MM.1S (cell line): ENCODE results near the gene IL9R.

Experiments
- DNase-seq: peaks from one replicate; pipeline ENCODE4 v3.0.0-alpha.2; 2015
- H2AFZ ChIP-seq: fragments of 300-600 bp; sonication (generic); 2 replicates; pipeline ENCODE4 v1.6.0; 2016; ENCODE audit warnings: antibody characterized with exemption, low read length
- H3F3A ChIP-seq: fragments of 300-600 bp; sonication (generic); 2 replicates; pipeline ENCODE4 v1.6.1; 2016; ENCODE audit warnings: mild to moderate bottlenecking, antibody characterized with exemption, low read length, moderate library complexity, mixed read lengths; ENCODE audit not compliant: insufficient read depth
- H3K27ac ChIP-seq: fragments of 300-600 bp; sonication (generic); 2 replicates; pipeline ENCODE4 v1.5.1; 2016; ENCODE audit warnings: mild to moderate bottlenecking, low read length
- H3K27me3 ChIP-seq: fragments of 300-600 bp; sonication (generic); replicated peaks from 2 replicates; pipeline ENCODE4 v1.6.0; 2016; ENCODE audit warnings: low read length; ENCODE audit not compliant: insufficient read depth
- H3K36me3 ChIP-seq: fragments of 300-600 bp; sonication (generic); replicated peaks from 2 replicates; pipeline ENCODE4 v1.6.1; 2016; ENCODE audit warnings: mild to moderate bottlenecking, low read length, mixed read lengths; ENCODE audit not compliant: insufficient read depth
- H3K4me1 ChIP-seq: fragments of 300-600 bp; sonication (generic); 2 replicates; pipeline ENCODE4 v1.6.1; 2016; ENCODE audit warnings: low read length, mixed read lengths
- H3K4me2 ChIP-seq: fragments of 300-600 bp; sonication (generic); 2 replicates; pipeline ENCODE4 v1.6.0; 2016; ENCODE audit warnings: low read depth, low read length
- H3K4me3 ChIP-seq: fragments of 300-600 bp; sonication (generic); 2 replicates; pipeline ENCODE4 v1.5.1; 2016; ENCODE audit warnings: low read length, mixed read lengths
- H3K79me2 ChIP-seq: fragments of 300-600 bp; sonication (generic); 2 replicates; pipeline ENCODE4 v1.6.1; 2016; ENCODE audit warnings: mixed run types, low read length, mixed read lengths
- H3K9ac ChIP-seq: fragments of 300-600 bp; sonication (generic); 2 replicates; pipeline ENCODE4 v1.6.1; 2016; ENCODE audit warnings: low read length, mixed read lengths
- H3K9me2 ChIP-seq: fragments of 300-600 bp; sonication (generic); replicated peaks from 2 replicates; pipeline ENCODE4 v1.6.1; 2016; ENCODE audit warnings: mild to moderate bottlenecking, low read length, mixed read lengths; ENCODE audit not compliant: insufficient read depth
- H3K9me3 ChIP-seq: fragments of 300-600 bp; sonication (generic); replicated peaks from 2 replicates; pipeline ENCODE4 v1.6.1; 2016; ENCODE audit warnings: mild to moderate bottlenecking, low read length, mixed read lengths; ENCODE audit not compliant: insufficient read depth
- H4K20me1 ChIP-seq: fragments of 300-600 bp; sonication (generic); 2 replicates; pipeline ENCODE4 v1.6.1; 2016; ENCODE audit warnings: mild to moderate bottlenecking, low read length, moderate library complexity, mixed read lengths; ENCODE audit not compliant: insufficient read depth
- CTCF ChIP-seq: fragments of 300-600 bp; sonication (generic); IDR thresholded peaks from 2 replicates; pipeline ENCODE4 v1.5.1; 2016; ENCODE audit warnings: antibody characterized with exemption, low read length, mixed read lengths
- EZH2 ChIP-seq: fragments of 300-600 bp; sonication (generic); optimal IDR thresholded peaks from 2 replicates; pipeline ENCODE3; 2017; ENCODE audit warnings: low read depth, mild to moderate bottlenecking, antibody characterized with exemption, low read length, mixed read lengths
- EZH2phosphoT487 ChIP-seq: fragments of 300-600 bp; sonication (generic); IDR thresholded peaks from 2 replicates; pipeline ENCODE4 v1.6.1; 2018; ENCODE audit warnings: antibody characterized with exemption, low read length

Gene IL9R

GRCh38 chrX:156002507-156002906, 5.0 kb downstream of the IL9R start:
- Histone ChIP-seq H3K27ac (no peak overlapping the region), H3K79me2 (no peaks in the 10 kb centered on the region), H3K9me3 (no peaks in the 10 kb centered on the region)

GRCh38 chrX:156003486-156004185, 6.1 kb downstream of the IL9R start:
- Histone ChIP-seq H2AFZ (no peak overlapping the region), H3K9me3 (no peaks in the 10 kb centered on the region), H3F3A (no peaks in the 10 kb centered on the region), H3K27me3 (no peaks in the 10 kb centered on the region), H3K27ac (no peak overlapping the region), H3K4me1 (no peaks in the 10 kb centered on the region), H4K20me1 (no peaks in the 10 kb centered on the region), H3K4me2 (no peak overlapping the region), H3K79me2 (no peaks in the 10 kb centered on the region), H3K9me2 (no peaks in the 10 kb centered on the region), H3K4me3 (no peak overlapping the region), H3K36me3 (no peaks in the 10 kb centered on the region), H3K9ac (no peak overlapping the region)
- DNase-seq = no peak
- TF ChIP-seq EZH2phosphoT487 (no peak), EZH2 (no peak), CTCF (no peak)

More at GRCh38 chrX:156002507-156002906, 5.0 kb downstream of the IL9R start:
- no peaks in the 10 kb centered on the region for H3K4me1 ChIP-seq
- H3K9ac ChIP-seq = no peak overlapping the region
- no peak overlapping the region for H3K4me3 ChIP-seq
- H2AFZ ChIP-seq = no peak overlapping the region
- no peaks in the 10 kb centered on the region for H3K27me3 ChIP-seq
- TF ChIP-seq EZH2 (no peak), CTCF (no peak), EZH2phosphoT487 (no peak)
- DNase-seq = no peak
- no peaks in the 10 kb centered on the region for H3K9me2 ChIP-seq
- H4K20me1 ChIP-seq = no peaks in the 10 kb centered on the region
- H3F3A ChIP-seq = no peaks in the 10 kb centered on the region
- H3K36me3 ChIP-seq = no peaks in the 10 kb centered on the region
- no peak overlapping the region for H3K4me2 ChIP-seq

- H3K4me3 ChIP-seq = no peak overlapping the region
- TF ChIP-seq EZH2 (no peak), CTCF (no peak), EZH2phosphoT487 (no peak)
- no peaks in the 10 kb centered on the region for H3K9me3 ChIP-seq
- no peak overlapping the region for H3K4me2 ChIP-seq
- no peaks in the 10 kb centered on the region for H3K27me3 ChIP-seq
- no peaks in the 10 kb centered on the region for H3K9me2 ChIP-seq
- no peak overlapping the region for H2AFZ ChIP-seq
- H3K27ac ChIP-seq = no peak overlapping the region
- no peaks in the 10 kb centered on the region for H3F3A ChIP-seq
- H3K4me1 ChIP-seq = no peaks in the 10 kb centered on the region
- H4K20me1 ChIP-seq = no peaks in the 10 kb centered on the region
- H3K79me2 ChIP-seq = no peaks in the 10 kb centered on the region
- no peak overlapping the region for H3K9ac ChIP-seq
- no peaks in the 10 kb centered on the region for H3K36me3 ChIP-seq
- DNase-seq = no peak
Observed at GRCh38 chrX:156004256-156004655, 6.8 kb downstream of the IL9R start.
